ENCODE measurements around the gene PLBD2.

PLBD2 gene

GRCh38 chr12:113393749-113394148, 35.4 kb downstream of the PLBD2 start:
- DNase-seq (ENCODE audit: low read depth): no peak

GRCh38 chr12:113395119-113395518, 36.7 kb downstream of the PLBD2 start:
- no peak for DNase-seq (ENCODE audit: low read depth)

GRCh38 chr12:113396200-113396599, 37.8 kb downstream of the PLBD2 start:
- DNase-seq (ENCODE audit: low read depth): no peak

- no peak for DNase-seq (ENCODE audit: low read depth)
Measured at GRCh38 chr12:113396828-113397496, 38.6 kb downstream of the PLBD2 start.

- no peak for DNase-seq (ENCODE audit: low read depth)
Measured at GRCh38 chr12:113397497-113398197, 39.3 kb downstream of the PLBD2 start.

GRCh38 chr12:113398346-113399290, 40.2 kb downstream of the PLBD2 start:
- DNase-seq (ENCODE audit: low read depth): no peak

- no peak for DNase-seq (ENCODE audit: low read depth)
Measured at GRCh38 chr12:113399490-113399889, 41.1 kb downstream of the PLBD2 start.

- no peak for DNase-seq (ENCODE audit: low read depth)
Measured at GRCh38 chr12:113400362-113400761, 42.0 kb downstream of the PLBD2 start.

- DNase-seq (ENCODE audit: low read depth): no peak
Measured at GRCh38 chr12:113401066-113402000, 42.9 kb downstream of the PLBD2 start.

- no peak for DNase-seq (ENCODE audit: low read depth)
Measured at GRCh38 chr12:113402586-113403260, 44.3 kb downstream of the PLBD2 start.

- no peak for DNase-seq (ENCODE audit: low read depth)
Measured at GRCh38 chr12:113403435-113404415, 45.3 kb downstream of the PLBD2 start, which contains the start of gene SDS. SDS (minus strand) TSS chr12:113403887; CDS start chr12:113399708, 4,179 bp downstream.

GRCh38 chr12:113405694-113406093, 47.3 kb downstream of the PLBD2 start:
- DNase-seq (ENCODE audit: low read depth): no peak

GRCh38 chr12:113407931-113408600, 49.7 kb downstream of the PLBD2 start:
- no peak for DNase-seq (ENCODE audit: low read depth)

GRCh38 chr12:113408756-113409298, 50.4 kb downstream of the PLBD2 start:
- DNase-seq (ENCODE audit: low read depth): no peak

GRCh38 chr12:113409462-113410124, 51.2 kb downstream of the PLBD2 start:
- no peak for DNase-seq (ENCODE audit: low read depth)

- no peak for DNase-seq (ENCODE audit: low read depth)
Measured at GRCh38 chr12:113413488-113413939, 55.1 kb downstream of the PLBD2 start.

GRCh38 chr12:113414519-113415038, 56.2 kb downstream of the PLBD2 start:
- DNase-seq (ENCODE audit: low read depth): no peak
